ENCODE data around the gene SEZ6L2. TPM values are rescaled to one million over a fixed set of nuclear protein-coding genes. Genes with fewer than 3 reads are reported as not detected.

Gene SEZ6L2
- total and polyA plus RNA-seq, 7 experiments from 2014 or later: 0.19 TPM; not detected in 6

DNA sequence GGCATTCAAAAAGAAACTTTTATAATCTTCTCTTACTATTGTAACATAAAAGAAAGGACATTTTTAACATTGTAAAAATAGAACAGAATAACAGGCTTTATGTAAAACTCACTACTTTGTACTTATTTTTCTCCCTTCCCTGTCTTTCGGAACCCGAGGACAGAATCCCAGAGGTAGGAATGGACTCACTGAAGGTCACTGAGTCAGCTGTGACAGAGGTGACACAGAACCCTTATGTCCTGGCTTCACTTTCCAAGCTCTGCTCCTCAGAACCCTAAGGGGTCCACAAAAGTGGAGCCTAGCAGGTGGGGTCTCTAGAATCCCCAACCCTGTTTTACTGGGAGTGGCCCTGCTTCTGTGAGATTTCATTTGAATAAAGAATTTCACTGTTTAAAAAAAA, 23.0 kb upstream of the SEZ6L2 start:
- intact Hi-C loops (cut with micrococcal nuclease): loop anchor here in 1 of 2 donors (10.0 kb wide), 1 partner anchor 112 kb away; the partner anchor contains the start of gene TLCD3B
- no peak for ATAC-seq

GRCh38 chr16:29921034-29921385, 21.7 kb upstream of the SEZ6L2 start:
- Mint-ChIP-seq H3K4me3 (peak overlapping the region in 1 of 10 donors; percentile 51), H3K27me3 (no peaks in the 10 kb centered on the region), H3K36me3 (peaks cover 6 to 34% (median 9%) of the 10 kb centered on the region in 5 donors), H3K4me1 (peaks cover 26 to 42% (median 36%) of the 10 kb centered on the region in 7 donors), H3K27ac (peak overlapping the region in 4 of 9 donors; percentile 15 to 59 (median 20)), H3K9me3 (no peaks in the 10 kb centered on the region)
- Histone ChIP-seq H3K4me1 (ENCODE audit: control insufficient read depth in 2 of 2, insufficient read depth in 2 of 2, low read length in 2 of 2) (peaks cover 7 to 12% of the 10 kb centered on the region in 2 donors), H3K9me3 (ENCODE audit: control insufficient read depth in 2 of 3, low read length in 3 of 3) (no peaks in the 10 kb centered on the region), H3K36me3 (ENCODE audit: control insufficient read depth in 2 of 3, insufficient read depth in 3 of 3, low read length in 3 of 3) (peaks cover 0 to 54% (median 8%) of the 10 kb centered on the region in 3 experiments), H3K27ac (ENCODE audit: low read depth, low read length) (no peak overlapping the region), H3K27me3 (ENCODE audit: control insufficient read depth in 2 of 2, insufficient read depth in 2 of 2, low read length in 2 of 2) (no peaks in the 10 kb centered on the region), H3K4me3 (ENCODE audit: low read length) (no peak overlapping the region)
- no peak for ATAC-seq
- intact Hi-C loops (cut with micrococcal nuclease): loop anchor here in 1 of 2 donors (10.0 kb wide), 1 partner anchor 114 kb away; the partner anchor contains the start of gene TLCD3B
- POLR2A ChIA-PET: interaction anchor here (1.0 kb wide), 1 partner anchor 40 kb away, joined by 3 read pairs; no protein-coding TSS in a partner anchor
- CTCF ChIA-PET: interaction anchor here (0.6 kb wide), 1 partner anchor 201 kb away, joined by 4 read pairs; no protein-coding TSS in a partner anchor
- no peak for DNase-seq

More for the DNA sequence above, 23.0 kb upstream of the SEZ6L2 start:
- H3K4me1 Mint-ChIP-seq: peaks cover 34 to 54% (median 48%) of the 10 kb centered on the region in 7 donors
- H3K27ac Mint-ChIP-seq: peak overlapping the region in 1 of 9 donors; percentile 38
- H3K4me3 Mint-ChIP-seq: peak overlapping the region in 3 of 10 donors; percentile 33 to 37 (median 36)
- no peak for DNase-seq
- ChIA-PET POLR2A (interaction anchor here (0.6 to 1.4 kb wide), 2 partner anchors 39 to 1003 kb away, joined by 3 to 4 read pairs; no protein-coding TSS in a partner anchor), CTCF (no interaction called here)
- no peak overlapping the region for H3K4me3 ChIP-seq (ENCODE audit: low read length)
- no peaks in the 10 kb centered on the region for H3K27me3 ChIP-seq (ENCODE audit: control insufficient read depth in 2 of 2, insufficient read depth in 2 of 2, low read length in 2 of 2)
- H3K36me3 Mint-ChIP-seq: peaks cover 6 to 29% (median 9%) of the 10 kb centered on the region in 5 donors
- no peak overlapping the region for H3K27ac ChIP-seq (ENCODE audit: low read depth, low read length)
- H3K27me3 Mint-ChIP-seq: no peaks in the 10 kb centered on the region
- H3K36me3 ChIP-seq (ENCODE audit: control insufficient read depth in 2 of 3, insufficient read depth in 3 of 3, low read length in 3 of 3): peaks cover 0 to 50% (median 8%) of the 10 kb centered on the region in 3 experiments
- H3K4me1 ChIP-seq (ENCODE audit: control insufficient read depth in 2 of 2, insufficient read depth in 2 of 2, low read length in 2 of 2): peaks cover 7 to 18% of the 10 kb centered on the region in 2 donors
- no peaks in the 10 kb centered on the region for H3K9me3 Mint-ChIP-seq
- no peaks in the 10 kb centered on the region for H3K9me3 ChIP-seq (ENCODE audit: control insufficient read depth in 2 of 3, low read length in 3 of 3)

GRCh38 chr16:29920288-29921033, 21.1 kb upstream of the SEZ6L2 start:
- Mint-ChIP-seq H3K36me3 (peaks cover 6 to 34% (median 9%) of the 10 kb centered on the region in 5 donors), H3K27me3 (no peaks in the 10 kb centered on the region), H3K4me3 (no peak overlapping the region), H3K4me1 (peaks cover 27 to 41% (median 39%) of the 10 kb centered on the region in 7 donors), H3K9me3 (no peaks in the 10 kb centered on the region), H3K27ac (peak overlapping the region in 1 of 9 donors; percentile 18)
- peaks cover 7 to 12% of the 10 kb centered on the region in 2 donors for H3K4me1 ChIP-seq (ENCODE audit: control insufficient read depth in 2 of 2, insufficient read depth in 2 of 2, low read length in 2 of 2)
- ATAC-seq (no peak), DNase-seq (no peak)
- CTCF ChIA-PET: interaction anchor here (0.6 kb wide), 1 partner anchor 200 kb away, joined by 4 read pairs; no protein-coding TSS in a partner anchor
- H3K4me3 ChIP-seq (ENCODE audit: low read length): no peak overlapping the region
- no peaks in the 10 kb centered on the region for H3K9me3 ChIP-seq (ENCODE audit: control insufficient read depth in 2 of 3, low read length in 3 of 3)
- H3K27me3 ChIP-seq (ENCODE audit: control insufficient read depth in 2 of 2, insufficient read depth in 2 of 2, low read length in 2 of 2): no peaks in the 10 kb centered on the region
- no peak overlapping the region for H3K27ac ChIP-seq (ENCODE audit: low read depth, low read length)
- intact Hi-C loops (cut with micrococcal nuclease): loop anchor here in 1 of 2 donors (10.0 kb wide), 1 partner anchor 114 kb away; the partner anchor contains the start of gene TLCD3B
- POLR2A ChIA-PET: interaction anchor here (1.0 kb wide), 1 partner anchor 41 kb away, joined by 3 read pairs; no protein-coding TSS in a partner anchor
- peaks cover 0 to 53% (median 8%) of the 10 kb centered on the region in 3 experiments for H3K36me3 ChIP-seq (ENCODE audit: control insufficient read depth in 2 of 3, insufficient read depth in 3 of 3, low read length in 3 of 3)

DNA sequence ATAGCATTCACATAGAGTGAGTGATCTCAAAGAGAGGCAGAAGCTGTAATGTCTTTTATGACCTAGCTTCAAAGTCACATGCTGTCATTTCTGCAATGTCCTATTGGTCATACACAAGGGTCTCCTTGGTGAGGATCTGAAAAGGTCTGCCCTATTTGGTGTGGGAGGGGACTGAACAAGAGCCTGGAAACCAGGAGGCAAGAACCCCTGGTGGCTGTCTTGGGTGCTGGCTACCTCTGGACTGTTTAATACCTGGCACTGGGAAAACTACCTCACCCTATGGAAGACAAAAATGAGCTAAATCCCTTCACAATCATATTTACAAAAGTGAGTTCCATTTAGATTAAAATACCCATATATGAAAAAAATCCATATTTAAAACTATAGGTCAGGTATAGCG, 17.6 kb upstream of the SEZ6L2 start:
- Histone ChIP-seq H3K27me3 (ENCODE audit: control insufficient read depth in 2 of 2, insufficient read depth in 2 of 2, low read length in 2 of 2) (no peaks in the 10 kb centered on the region), H3K4me3 (ENCODE audit: low read length) (no peak overlapping the region), H3K9me3 (ENCODE audit: control insufficient read depth in 2 of 3, low read length in 3 of 3) (no peaks in the 10 kb centered on the region), H3K36me3 (ENCODE audit: control insufficient read depth in 2 of 3, insufficient read depth in 3 of 3, low read length in 3 of 3) (peaks cover 0 to 52% (median 8%) of the 10 kb centered on the region in 3 experiments), H3K27ac (ENCODE audit: low read depth, low read length) (no peak overlapping the region), H3K4me1 (ENCODE audit: control insufficient read depth in 2 of 2, insufficient read depth in 2 of 2, low read length in 2 of 2) (no peaks in the 10 kb centered on the region)
- H3K4me1 Mint-ChIP-seq: peaks cover 9 to 17% (median 13%) of the 10 kb centered on the region in 7 donors
- H3K27me3 Mint-ChIP-seq: no peaks in the 10 kb centered on the region
- H3K9me3 Mint-ChIP-seq: no peaks in the 10 kb centered on the region
- ATAC-seq (no peak), DNase-seq (no peak)
- no peak overlapping the region for H3K27ac Mint-ChIP-seq
- POLR2A ChIA-PET: interaction anchor here (2.9 kb wide), 1 partner anchor 9 kb away, joined by 12 read pairs; the partner anchor contains the start of gene KCTD13
- intact Hi-C loops (cut with micrococcal nuclease): no loop called here
- no peak overlapping the region for H3K4me3 Mint-ChIP-seq
- H3K36me3 Mint-ChIP-seq: peaks cover 1 to 42% (median 9%) of the 10 kb centered on the region in 5 donors
- CTCF ChIA-PET: interaction anchor here (0.8 to 1.2 kb wide), 2 partner anchors 51 to 80 kb away, joined by 3 to 5 read pairs; no protein-coding TSS in a partner anchor

DNA sequence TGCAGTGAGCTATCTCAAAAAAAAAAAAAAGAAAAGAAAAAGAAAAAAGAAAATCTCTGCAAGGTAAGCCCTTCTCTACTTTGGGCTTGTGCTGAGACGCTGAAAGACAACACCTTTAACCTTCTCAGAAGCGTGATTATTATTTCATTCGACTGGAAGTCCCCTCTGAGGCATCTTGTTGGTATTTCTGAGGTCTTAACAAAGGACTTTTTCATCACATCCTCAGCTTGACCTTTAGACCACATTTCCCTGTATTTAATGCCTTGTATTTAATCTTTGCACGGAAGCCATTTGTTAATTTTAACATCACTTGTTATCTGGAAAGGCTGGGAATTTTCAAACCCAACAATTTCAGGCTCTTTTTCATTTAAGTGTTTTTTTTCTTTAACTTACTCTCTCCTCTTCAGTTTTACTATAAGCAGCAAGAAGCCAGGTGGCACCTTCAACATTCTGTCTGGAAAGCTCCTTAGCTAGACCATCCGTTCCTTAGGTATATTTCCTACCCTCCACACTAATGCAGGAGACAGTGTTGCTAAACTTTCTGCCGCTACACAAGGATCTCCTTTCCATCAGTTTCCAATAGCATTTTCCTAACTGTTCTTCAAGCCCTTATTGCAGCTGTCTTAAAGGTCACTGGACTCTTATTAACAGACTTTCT, 16.4 kb upstream of the SEZ6L2 start:
- POLR2A ChIA-PET: interaction anchor here (0.5 to 2.9 kb wide), 3 partner anchors 10 to 92 kb away, joined by 3 to 12 read pairs (median 4); partner anchors contain the start of gene KCTD13
- H3K36me3 Mint-ChIP-seq: peaks cover 1 to 35% (median 5%) of the 10 kb centered on the region in 5 donors

DNA sequence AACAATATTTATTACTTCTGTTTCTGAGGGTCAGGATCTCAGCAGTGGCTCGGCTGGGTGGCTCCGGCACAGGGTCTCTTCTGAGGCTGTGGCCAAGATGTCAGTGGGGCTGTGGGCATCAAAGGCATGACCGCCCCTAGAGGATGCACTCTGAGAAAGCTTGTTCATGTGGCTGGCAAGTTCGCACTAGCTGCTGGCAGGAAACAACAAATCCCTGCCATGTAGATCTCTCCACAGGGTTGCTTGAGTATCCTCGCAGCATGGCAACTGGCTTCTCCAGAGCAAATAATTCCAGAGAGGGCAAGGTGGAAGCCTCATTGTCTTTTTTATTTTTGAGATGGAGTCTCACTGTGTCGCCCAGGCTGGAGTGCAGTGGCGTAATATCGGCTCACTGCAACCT, 14.2 kb upstream of the SEZ6L2 start:
- Mint-ChIP-seq H3K36me3 (peaks cover 0 to 29% (median 4%) of the 10 kb centered on the region in 5 donors), H3K4me1 (peaks cover 0 to 8% (median 0%) of the 10 kb centered on the region in 7 donors), H3K4me3 (no peak overlapping the region), H3K27me3 (no peaks in the 10 kb centered on the region), H3K27ac (peak overlapping the region in 1 of 9 donors; percentile 36), H3K9me3 (no peaks in the 10 kb centered on the region)
- ATAC-seq (no peak), DNase-seq (no peak)
- Histone ChIP-seq H3K36me3 (ENCODE audit: control insufficient read depth in 2 of 3, insufficient read depth in 3 of 3, low read length in 3 of 3) (peaks cover 0 to 24% (median 4%) of the 10 kb centered on the region in 3 experiments), H3K4me3 (ENCODE audit: low read length) (no peak overlapping the region), H3K9me3 (ENCODE audit: control insufficient read depth in 2 of 3, low read length in 3 of 3) (no peaks in the 10 kb centered on the region), H3K27ac (ENCODE audit: low read depth, low read length) (no peak overlapping the region), H3K4me1 (ENCODE audit: control insufficient read depth in 2 of 2, insufficient read depth in 2 of 2, low read length in 2 of 2) (no peaks in the 10 kb centered on the region), H3K27me3 (ENCODE audit: control insufficient read depth in 2 of 2, insufficient read depth in 2 of 2, low read length in 2 of 2) (no peaks in the 10 kb centered on the region)
- ChIA-PET POLR2A (no interaction called here), CTCF (no interaction called here)
- intact Hi-C loops (cut with micrococcal nuclease): no loop called here

More for the DNA sequence above, 16.4 kb upstream of the SEZ6L2 start:
- intact Hi-C loops (cut with micrococcal nuclease): no loop called here
- Mint-ChIP-seq H3K4me3 (no peak overlapping the region), H3K9me3 (no peaks in the 10 kb centered on the region), H3K4me1 (peaks cover 6 to 10% (median 9%) of the 10 kb centered on the region in 7 donors), H3K27me3 (no peaks in the 10 kb centered on the region), H3K27ac (peak overlapping the region in 1 of 9 donors; percentile 33)
- no peak overlapping the region for H3K27ac ChIP-seq (ENCODE audit: low read depth, low read length)
- H3K4me3 ChIP-seq (ENCODE audit: low read length): no peak overlapping the region
- H3K27me3 ChIP-seq (ENCODE audit: control insufficient read depth in 2 of 2, insufficient read depth in 2 of 2, low read length in 2 of 2): no peaks in the 10 kb centered on the region
- no peak for ATAC-seq
- H3K9me3 ChIP-seq (ENCODE audit: control insufficient read depth in 2 of 3, low read length in 3 of 3): no peaks in the 10 kb centered on the region
- peaks cover 0 to 41% (median 4%) of the 10 kb centered on the region in 3 experiments for H3K36me3 ChIP-seq (ENCODE audit: control insufficient read depth in 2 of 3, insufficient read depth in 3 of 3, low read length in 3 of 3)
- no peak for DNase-seq
- no peaks in the 10 kb centered on the region for H3K4me1 ChIP-seq (ENCODE audit: control insufficient read depth in 2 of 2, insufficient read depth in 2 of 2, low read length in 2 of 2)
- CTCF ChIA-PET: no interaction called here
